GM12891 (cell line): ENCODE measurements around the gene HDLBP.

Experiments used
- PAX5 ChIP-seq: IDR thresholded peaks from 2 replicates; pipeline ENCODE4 v1.6.1; 2011; ENCODE audit warnings: low read length, moderate library complexity, mild to moderate bottlenecking; ENCODE audit not compliant: insufficient read depth, severe bottlenecking
- POLR2A ChIP-seq: IDR thresholded peaks from 2 replicates; pipeline ENCODE4 v1.6.1; 2011; ENCODE audit warnings: low read depth, low read length, control low read depth
- POLR2AphosphoS5 ChIP-seq: IDR thresholded peaks from 2 replicates; pipeline ENCODE4 v1.6.1; 2011; ENCODE audit warnings: low read depth, low read length, control low read depth
- POU2F2 ChIP-seq: IDR thresholded peaks from 2 replicates; pipeline ENCODE4 v1.6.1; 2011; ENCODE audit warnings: low read depth, mild to moderate bottlenecking, control low read depth, low read length, moderate library complexity
- SPI1 ChIP-seq: IDR thresholded peaks from 2 replicates; pipeline ENCODE4 v1.6.1; 2011; ENCODE audit warnings: low read depth, low read length, control low read depth
- TAF1 ChIP-seq: IDR thresholded peaks from 2 replicates; pipeline ENCODE4 v1.6.1; 2011; ENCODE audit warnings: low read depth, low read length, control low read depth

DNA sequence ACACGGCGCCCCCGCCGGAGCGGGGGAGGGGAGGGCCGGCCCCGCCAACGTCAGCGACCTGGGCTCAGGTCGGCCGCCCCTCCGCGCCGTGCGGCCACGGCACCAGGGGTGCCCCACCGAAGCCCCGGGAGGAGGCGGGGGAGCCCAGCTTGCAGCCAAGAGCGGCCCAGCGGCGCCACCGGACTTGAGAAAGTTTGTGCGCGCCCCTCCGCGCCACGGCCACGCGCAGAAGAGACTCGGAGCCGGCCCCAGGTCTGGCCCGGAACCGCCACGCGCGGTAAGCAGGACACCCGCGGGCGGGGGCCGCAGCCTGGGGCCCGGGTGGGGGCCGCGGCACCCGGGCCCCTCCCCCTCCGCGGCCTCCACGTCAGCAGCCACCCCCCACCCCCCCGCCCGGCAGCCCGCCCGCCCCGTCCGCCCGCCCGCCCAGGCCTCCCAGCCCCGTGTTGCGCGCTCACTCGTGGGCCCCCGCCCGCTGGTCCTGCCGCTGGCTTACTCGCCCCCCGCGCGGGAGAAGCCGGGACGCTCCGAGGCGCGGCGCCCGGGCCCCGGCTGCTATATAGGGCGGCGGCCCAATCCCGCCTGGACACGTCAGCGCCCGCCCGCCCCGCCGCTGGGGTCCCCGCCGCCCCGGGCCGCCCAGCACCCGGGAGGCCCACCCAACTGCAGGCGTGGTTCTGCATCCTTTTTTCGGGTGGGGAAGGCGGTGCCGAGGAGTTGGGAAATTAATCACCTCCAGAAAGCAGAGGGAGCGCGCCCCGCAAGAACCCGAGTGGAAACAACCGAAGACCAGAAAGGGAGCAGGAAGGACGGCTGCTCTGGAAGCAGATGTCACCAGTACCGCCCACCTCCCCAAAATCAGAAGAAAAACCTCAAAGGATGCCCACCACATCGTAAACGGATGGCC is 42.9 kb downstream of the HDLBP start:
- TF ChIP-seq POLR2A (no peak), POLR2AphosphoS5 (no peak), TAF1 (no peak), PAX5 (no peak), SPI1 (no peak), POU2F2 (no peak)
